Inflammatory macrophage treated with lipopolysaccharide for 1 hour (primary cell): ENCODE results near the gene PPIP5K1.
"Not testable (repeated sequence)": the region's sequence is repeated elsewhere in the genome, so short reads cannot be mapped to it uniquely, and the experiment has no call there.

Experiments used
- DNase-seq, 2 donors: peaks; one replicate each; pipeline ENCODE4 v3.0.0-alpha.2; 2020 to 2022

The PPIP5K1 gene

DNA sequence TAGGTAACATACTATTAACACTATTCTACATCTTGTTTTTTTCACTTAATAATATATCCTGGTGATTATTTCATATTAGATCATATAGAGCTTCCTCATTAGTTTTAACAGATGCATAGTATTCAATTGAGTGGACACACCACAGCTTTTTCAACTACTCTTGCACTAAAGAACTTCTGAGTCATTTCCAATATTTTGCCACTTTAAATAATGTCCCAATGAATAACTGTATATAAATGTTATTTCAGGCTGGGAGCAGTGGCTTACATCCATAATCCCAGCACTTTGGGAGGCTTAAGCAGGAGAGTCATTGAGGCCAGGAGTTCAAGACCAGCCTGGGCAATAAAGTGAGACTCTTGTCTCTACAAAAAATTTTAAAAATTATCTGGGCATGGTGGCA is 45.7 kb downstream of the PPIP5K1 start:
- no peak for DNase-seq

DNA sequence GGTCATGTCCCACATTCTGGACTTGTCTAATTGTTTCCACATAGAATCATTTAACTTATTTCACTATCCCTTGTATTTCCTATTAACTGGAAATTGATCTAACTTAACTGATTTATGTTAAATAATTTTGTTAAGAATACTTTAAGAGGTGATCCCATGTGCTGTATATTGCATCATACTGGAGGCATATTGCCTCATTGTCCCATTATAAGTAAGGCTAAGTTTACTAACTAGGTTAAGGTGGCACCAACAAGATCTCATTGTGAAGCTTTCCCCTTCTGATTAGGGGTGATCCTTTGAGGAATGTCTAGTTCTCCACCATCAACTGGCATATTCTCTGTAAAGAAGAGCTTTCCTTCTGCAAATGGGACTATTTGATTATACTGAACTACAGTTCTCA is 48.2 kb downstream of the PPIP5K1 start:
- peak in 1 of 2 donors; percentile 15 for DNase-seq

DNA sequence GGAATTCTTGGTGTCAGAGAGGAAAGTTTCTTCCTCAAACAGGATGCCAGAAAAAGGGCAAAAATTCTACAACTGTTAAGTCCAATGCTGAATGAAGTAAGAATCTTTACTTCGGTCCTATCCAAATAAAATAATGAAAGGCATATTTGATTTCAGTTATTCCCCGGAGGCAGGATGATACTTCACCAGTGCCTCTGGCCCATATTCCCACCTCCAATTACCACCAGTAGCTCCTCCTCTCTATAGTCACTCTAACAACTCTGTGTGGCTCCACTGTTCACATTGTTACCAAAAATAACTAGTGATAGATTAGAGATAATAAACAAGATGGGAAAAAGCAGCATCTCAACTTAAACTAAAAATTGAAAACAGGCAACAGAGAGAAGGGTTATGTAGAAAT is 51.9 kb downstream of the PPIP5K1 start:
- DNase-seq: no peak

DNA sequence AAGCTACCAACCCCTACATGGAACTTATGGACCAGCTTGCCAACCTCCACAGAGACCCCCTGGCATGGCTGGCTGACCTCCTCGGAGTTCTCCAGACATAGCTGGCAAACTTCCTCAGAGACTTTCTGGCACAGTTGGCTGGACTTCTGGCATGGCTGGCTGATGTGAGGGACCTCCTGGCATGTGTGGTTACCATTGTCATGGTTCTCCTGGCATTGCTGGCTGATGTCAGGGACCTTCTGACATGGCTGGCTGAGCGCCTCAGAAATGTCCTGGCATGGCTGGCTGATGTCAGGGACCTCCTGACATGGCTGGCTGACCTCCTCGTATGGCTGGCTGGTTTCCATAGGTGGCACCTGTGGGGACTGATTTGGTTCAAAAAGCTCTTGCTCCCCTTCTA is 55.1 kb downstream of the PPIP5K1 start:
- no peak for DNase-seq

GRCh38 chr15:43532826-43533225 is 57.2 kb downstream of the PPIP5K1 start:
- DNase-seq: not testable (repeated sequence)

GRCh38 chr15:43531018-43531670 is 58.9 kb downstream of the PPIP5K1 start:
- DNase-seq: no peak

DNA sequence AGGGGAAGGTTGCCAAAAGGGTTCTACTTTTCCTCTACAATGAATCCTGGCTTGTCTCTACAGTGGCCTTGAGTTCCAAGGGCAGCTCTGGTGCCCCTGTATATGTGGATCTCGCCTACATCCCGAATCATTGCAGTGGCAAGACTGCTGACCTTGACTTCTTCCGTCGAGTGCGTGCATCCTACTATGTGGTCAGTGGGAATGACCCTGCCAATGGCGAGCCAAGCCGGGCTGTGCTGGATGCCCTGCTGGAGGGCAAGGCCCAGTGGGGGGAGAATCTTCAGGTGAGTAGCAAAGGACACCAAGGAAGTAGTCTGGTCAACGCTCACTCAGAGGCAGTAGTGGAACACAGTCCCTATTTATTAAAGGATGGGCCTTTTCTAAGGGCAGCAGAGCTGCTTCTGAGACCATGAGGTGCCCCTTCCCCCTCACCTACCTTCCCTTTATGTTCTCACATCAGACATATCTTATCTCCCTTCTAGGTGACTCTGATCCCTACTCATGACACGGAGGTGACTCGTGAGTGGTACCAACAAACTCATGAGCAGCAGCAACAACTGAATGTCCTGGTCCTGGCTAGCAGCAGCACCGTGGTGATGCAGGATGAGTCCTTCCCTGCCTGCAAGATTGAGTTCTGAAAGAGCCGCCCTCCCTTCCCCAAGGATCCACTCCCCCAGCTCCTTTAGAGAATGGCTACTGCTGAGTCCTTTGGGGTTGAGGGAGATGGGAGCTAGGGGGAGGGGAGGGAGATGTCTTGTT is 60.2 kb downstream of the PPIP5K1 start:
- DNase-seq: no peak

DNA sequence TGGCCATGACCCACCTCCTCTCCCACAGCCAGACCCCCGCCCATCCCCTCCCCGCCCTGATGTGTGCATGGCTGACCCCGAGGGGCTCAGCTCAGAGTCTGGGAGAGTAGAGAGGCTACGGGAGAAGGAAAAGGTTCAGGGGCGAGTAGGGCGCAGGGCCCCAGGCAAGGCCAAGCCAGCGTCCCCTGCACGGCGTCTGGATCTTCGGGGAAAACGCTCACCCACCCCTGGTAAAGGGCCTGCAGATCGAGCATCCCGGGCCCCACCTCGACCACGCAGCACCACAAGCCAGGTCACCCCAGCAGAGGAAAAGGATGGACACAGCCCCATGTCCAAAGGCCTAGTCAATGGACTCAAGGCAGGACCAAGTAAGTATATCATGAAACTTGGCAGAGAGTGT is 60.9 kb downstream of the PPIP5K1 start:
- DNase-seq: no peak

- no peak for DNase-seq
Measured at GRCh38 chr15:43528542-43529007, 61.4 kb downstream of the PPIP5K1 start.

DNA sequence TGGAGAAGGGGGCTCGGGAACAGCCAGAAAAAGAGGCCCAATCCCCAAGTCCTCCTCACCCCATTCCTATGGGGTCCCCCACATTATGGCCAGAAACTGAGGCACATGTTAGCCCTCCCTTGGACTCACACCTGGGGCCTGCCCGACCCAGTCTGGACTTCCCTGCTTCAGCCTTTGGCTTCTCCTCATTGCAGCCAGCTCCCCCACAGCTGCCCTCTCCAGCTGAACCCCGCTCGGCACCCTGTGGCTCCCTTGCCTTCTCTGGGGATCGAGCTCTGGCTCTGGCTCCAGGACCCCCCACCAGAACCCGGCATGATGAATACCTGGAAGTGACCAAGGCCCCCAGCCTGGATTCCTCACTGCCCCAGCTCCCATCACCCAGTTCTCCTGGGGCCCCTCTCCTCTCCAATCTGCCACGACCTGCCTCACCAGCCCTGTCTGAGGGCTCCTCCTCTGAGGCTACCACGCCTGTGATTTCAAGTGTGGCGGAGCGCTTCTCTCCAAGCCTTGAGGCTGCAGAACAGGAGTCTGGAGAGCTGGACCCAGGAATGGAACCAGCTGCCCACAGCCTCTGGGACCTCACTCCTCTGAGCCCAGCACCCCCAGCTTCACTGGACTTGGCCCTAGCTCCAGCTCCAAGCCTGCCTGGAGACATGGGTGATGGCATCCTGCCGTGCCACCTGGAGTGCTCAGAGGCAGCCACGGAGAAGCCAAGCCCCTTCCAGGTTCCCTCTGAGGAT is 62.0 kb downstream of the PPIP5K1 start:
- no peak for DNase-seq

- DNase-seq: no peak
Measured at GRCh38 chr15:43527016-43527801, 62.8 kb downstream of the PPIP5K1 start.

GRCh38 chr15:43526261-43526930 is 63.6 kb downstream of the PPIP5K1 start:
- DNase-seq: no peak

GRCh38 chr15:43525131-43525530 is 64.9 kb downstream of the PPIP5K1 start:
- DNase-seq: no peak

- DNase-seq: no peak
Measured at GRCh38 chr15:43524254-43524845, 65.7 kb downstream of the PPIP5K1 start.

DNA sequence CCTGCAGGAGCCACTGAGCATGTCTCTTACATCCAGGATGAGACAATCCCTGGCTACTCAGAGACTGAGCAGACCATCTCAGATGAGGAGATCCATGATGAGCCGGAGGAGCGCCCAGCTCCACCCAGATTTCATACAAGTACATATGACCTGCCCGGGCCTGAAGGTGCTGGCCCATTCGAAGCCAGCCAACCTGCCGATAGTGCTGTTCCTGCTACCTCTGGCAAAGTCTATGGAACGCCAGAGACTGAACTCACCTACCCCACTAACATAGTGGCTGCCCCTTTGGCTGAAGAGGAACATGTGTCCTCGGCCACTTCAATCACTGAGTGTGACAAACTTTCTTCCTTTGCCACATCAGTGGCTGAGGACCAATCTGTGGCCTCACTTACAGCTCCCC is 66.4 kb downstream of the PPIP5K1 start:
- no peak for DNase-seq

- no peak for DNase-seq
Measured at GRCh38 chr15:43522247-43522646, 67.8 kb downstream of the PPIP5K1 start.

GRCh38 chr15:43521419-43521818 is 68.6 kb downstream of the PPIP5K1 start:
- no peak for DNase-seq

DNA sequence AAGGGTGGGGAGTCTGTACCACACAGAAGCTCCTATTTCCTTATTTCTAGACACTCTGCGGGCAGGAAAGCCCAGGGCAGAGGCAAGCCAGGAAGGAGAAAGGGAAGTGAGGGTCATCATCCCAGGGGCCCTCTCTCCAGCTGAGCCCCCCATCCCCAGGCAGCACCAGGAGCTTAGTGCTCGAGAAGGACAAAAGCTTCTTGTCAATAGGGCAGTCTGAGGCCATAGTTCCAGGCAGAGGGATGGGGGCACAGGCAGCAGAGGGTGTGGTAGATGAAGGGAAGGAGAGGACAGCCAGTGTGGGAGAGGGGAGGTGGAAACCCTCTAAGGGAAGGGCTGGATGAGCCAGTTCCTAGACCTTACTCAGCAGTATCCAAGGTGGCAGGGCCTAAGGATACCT is 69.9 kb downstream of the PPIP5K1 start:
- no peak for DNase-seq

DNA sequence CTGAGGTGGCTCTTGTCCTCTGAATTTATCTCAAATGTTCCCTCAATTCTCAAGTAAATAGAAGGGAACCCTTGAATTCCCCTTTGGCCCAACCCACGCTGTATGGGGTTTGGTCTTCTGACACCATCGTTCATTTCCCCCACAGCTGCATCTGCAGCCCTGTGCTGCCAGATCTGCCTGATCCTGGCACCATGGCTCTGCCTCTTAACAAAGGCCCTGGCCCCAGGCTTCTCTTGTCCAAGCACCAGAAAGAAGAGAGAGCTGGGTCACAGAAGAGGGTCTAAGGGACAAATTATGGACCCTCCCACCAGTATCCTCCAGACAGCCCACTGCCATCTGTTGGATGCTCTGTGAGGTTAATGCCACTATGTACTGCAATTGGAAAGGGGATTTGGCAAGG is 70.8 kb downstream of the PPIP5K1 start:
- peak in 1 of 2 donors; percentile 34 for DNase-seq

DNA sequence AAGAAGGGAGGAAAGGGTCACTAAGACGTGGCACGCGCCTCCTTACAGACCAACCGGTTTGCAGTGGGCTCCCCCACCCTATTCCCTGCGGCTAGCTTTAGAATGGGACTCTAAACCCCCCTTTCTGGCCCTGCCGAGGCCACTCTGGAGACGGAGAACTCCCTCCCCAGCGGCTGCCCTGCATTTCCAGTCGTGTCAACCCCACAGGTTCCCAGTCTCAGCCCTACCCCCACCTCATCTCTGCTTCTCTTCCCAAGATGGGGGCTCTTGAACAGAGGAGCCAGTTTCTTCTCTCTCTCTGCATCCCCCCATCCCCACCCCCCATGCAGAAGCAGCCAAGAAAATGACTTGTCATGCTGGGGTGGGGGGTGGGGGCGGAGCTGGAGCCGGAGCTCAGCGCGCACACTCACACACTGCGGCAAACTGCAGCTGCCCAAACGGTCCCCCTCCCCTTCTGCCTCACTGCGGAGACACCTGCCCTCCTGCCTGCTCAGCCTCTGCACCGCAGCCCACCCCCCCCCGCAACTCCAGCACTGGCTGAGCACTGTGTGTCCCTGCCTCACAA is 71.7 kb downstream of the PPIP5K1 start:
- DNase-seq: no peak

- no peak for DNase-seq
Measured at GRCh38 chr15:43517354-43518196, 72.4 kb downstream of the PPIP5K1 start, which contains the start of gene MAP1A. MAP1A (plus strand) TSS chr15:43517608; CDS start chr15:43521474, 3,866 bp downstream.
